Measurements from ENCODE around the gene MCCC2.

DNA sequence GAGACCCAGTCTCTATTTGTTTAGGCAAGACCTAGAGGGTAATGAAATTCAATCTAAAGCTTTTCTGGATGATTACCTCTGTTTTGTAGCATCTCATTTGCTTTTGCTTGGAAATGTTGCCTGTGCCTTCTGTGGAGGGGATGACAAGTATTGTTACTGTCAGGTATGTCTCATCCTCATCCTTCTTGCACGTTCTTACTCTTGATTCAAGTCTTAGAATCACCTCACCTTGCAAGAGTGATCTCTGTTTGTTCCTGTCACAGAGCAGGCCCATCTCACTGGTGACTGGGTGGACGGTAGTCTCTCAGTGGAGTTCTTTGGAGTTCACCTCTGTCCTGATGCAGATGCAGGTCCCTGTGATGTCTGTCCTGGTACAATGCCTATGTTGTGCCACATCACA is 33.5 kb downstream of the MCCC2 start:
- TF ChIP-seq CTCF (conservative IDR thresholded peaks at IDR 0.05; ENCODE audit: low read depth, low read length) (no peak), EZH2 (IDR thresholded peaks at IDR 0.05; ENCODE audit: borderline replicate concordance, low read depth, low read length, poor library complexity, severe bottlenecking) (no peak)

Data from A673 (cell line).